ENCODE data around the gene PRX. TPM values are rescaled to one million over a fixed set of nuclear protein-coding genes. Genes with fewer than 3 reads are reported as not detected.

The PRX gene
- total and polyA plus RNA-seq, 2 donors from 2014 or later, result 4.5 to 12.6 TPM

DNA sequence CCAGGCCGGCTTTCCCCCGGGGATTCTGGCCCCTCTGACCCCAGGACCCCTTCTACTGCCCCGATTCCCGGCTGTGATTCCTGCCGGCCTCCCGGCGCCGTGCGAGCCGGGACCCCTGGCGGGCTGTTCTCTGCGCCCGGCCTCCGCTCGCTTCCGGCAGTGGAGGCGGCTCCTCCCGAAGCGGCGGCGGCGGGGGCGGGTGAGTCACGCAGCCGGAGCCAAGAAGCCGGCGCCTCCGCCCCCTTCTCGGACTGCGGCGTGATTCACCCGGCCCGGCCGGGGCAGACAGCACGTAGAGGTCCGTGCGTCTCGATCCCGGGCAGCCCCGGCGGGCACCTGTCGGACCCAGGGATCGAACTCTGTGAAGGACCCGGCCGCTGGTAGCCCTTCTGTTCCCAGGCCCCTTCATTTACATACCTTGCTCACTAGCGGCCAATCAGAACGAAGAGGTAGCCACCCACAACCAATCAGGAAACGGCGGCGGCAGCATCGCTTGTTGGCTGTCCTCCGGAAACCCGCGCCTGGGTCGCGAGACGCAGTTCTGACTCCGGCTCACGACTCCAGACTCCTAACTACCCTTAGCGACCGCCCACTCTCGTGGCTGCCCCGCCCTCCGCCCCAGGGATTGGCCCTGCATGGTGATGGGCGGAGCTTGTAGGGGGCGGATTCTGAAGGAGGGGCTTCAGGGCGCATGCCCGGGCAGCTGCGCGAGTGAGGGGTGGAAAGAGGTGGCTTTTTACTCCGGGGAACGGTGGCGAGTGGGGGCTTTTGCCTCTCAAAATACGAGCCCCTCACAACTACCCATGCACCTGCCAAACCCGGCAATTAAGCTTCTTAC, 12.5 kb upstream of the PRX start, which contains the start of gene SERTAD1:
Gene SERTAD1 (minus strand): TSS at position 543 of the 838 bp plus-strand sequence. CDS start 2,446 bp downstream, outside the sequence.
- Histone ChIP-seq H3K4me1 (ENCODE audit: control insufficient read depth in 2 of 3, insufficient read depth in 2 of 3, low read depth in 1 of 3, low read length in 3 of 3) (peaks cover 0 to 7% (median 3%) of the 10 kb centered on the region in 3 donors), H3K4me3 (ENCODE audit: low read length in 3 of 3) (peak within 1 kb of the TSS; percentile 83 to 99 (median 96)), H3K9ac (ENCODE audit: low read length in 3 of 3) (peak within 1 kb of the TSS; percentile 73 to 99 (median 81)), H3K27me3 (ENCODE audit: control insufficient read depth, insufficient read depth, low read length) (no peaks in the 10 kb centered on the region), H3K27ac (ENCODE audit: low read depth in 2 of 2, low read length in 2 of 2) (peak within 1 kb of the TSS; percentile 96 to 98), H3K36me3 (ENCODE audit: control insufficient read depth in 2 of 3, insufficient read depth in 3 of 3, low read length in 3 of 3) (peaks cover 0 to 18% (median 4%) of the 10 kb centered on the region in 3 donors), H3K9me3 (ENCODE audit: control insufficient read depth in 2 of 3, insufficient read depth in 1 of 3, low read length in 3 of 3) (no peaks in the 10 kb centered on the region)
- peak; percentile 50 for TF ChIP-seq CTCF (IDR thresholded peaks at IDR 0.05; ENCODE audit: borderline replicate concordance, extremely low read depth, insufficient read depth)
- intact Hi-C loops (cut with DNase I), result no loop called here
- FAIRE-seq (peak; percentile 98), DNase-seq (peak; percentile 100)

- H3K9ac ChIP-seq (ENCODE audit: low read length in 3 of 3), result peak overlapping the region; percentile 36 to 99 (median 52)
- no peaks in the 10 kb centered on the region for H3K27me3 ChIP-seq (ENCODE audit: control insufficient read depth, insufficient read depth, low read length)
- H3K4me1 ChIP-seq (ENCODE audit: control insufficient read depth in 2 of 3, insufficient read depth in 2 of 3, low read depth in 1 of 3, low read length in 3 of 3), result peaks cover 0 to 7% (median 3%) of the 10 kb centered on the region in 3 donors
- peaks cover 0 to 18% (median 4%) of the 10 kb centered on the region in 3 donors for H3K36me3 ChIP-seq (ENCODE audit: control insufficient read depth in 2 of 3, insufficient read depth in 3 of 3, low read length in 3 of 3)
- intact Hi-C loops (cut with DNase I), result no loop called here
- no peaks in the 10 kb centered on the region for H3K9me3 ChIP-seq (ENCODE audit: control insufficient read depth in 2 of 3, insufficient read depth in 1 of 3, low read length in 3 of 3)
- peak overlapping the region; percentile 96 to 98 for H3K27ac ChIP-seq (ENCODE audit: low read depth in 2 of 2, low read length in 2 of 2)
- FAIRE-seq (no peak), DNase-seq (peak in 2 of 5 donors; percentile 46 to 56)
- H3K4me3 ChIP-seq (ENCODE audit: low read length in 3 of 3), result peak overlapping the region; percentile 61 to 99 (median 79)
- no peak for TF ChIP-seq CTCF (IDR thresholded peaks at IDR 0.05; ENCODE audit: borderline replicate concordance, extremely low read depth, insufficient read depth)
Measured at GRCh38 chr19:40424637-40425449, 11.7 kb upstream of the PRX start.

DNA sequence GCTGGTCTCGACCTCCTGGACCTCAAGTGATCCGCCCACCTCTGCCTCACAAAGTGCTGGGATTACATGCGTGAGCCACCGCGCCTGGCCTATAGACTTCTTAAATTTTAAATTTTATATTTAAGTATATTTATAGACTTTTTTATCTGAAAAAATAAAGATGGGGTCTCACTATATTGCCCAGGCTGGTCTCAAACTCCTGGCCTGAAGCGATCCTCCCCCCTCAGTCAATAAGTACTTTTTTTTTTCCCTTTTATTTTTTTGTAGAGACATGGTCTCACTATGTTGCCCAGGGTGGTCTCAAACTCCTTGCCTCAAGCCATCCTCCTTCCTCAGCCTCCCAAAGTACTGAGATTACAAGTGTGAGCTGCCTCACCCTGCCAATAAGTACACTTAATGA, 10.8 kb upstream of the PRX start:
- H3K9ac ChIP-seq (ENCODE audit: low read length in 3 of 3), result no peak overlapping the region
- H3K4me1 ChIP-seq (ENCODE audit: control insufficient read depth in 2 of 3, insufficient read depth in 2 of 3, low read depth in 1 of 3, low read length in 3 of 3), result peaks cover 0 to 7% (median 3%) of the 10 kb centered on the region in 3 donors
- H3K4me3 ChIP-seq (ENCODE audit: low read length in 3 of 3), result peak overlapping the region in 1 of 3 donors; percentile 53
- H3K27me3 ChIP-seq (ENCODE audit: control insufficient read depth, insufficient read depth, low read length), result no peaks in the 10 kb centered on the region
- DNase-seq (no peak), FAIRE-seq (no peak)
- no peak overlapping the region for H3K27ac ChIP-seq (ENCODE audit: low read depth in 2 of 2, low read length in 2 of 2)
- no peaks in the 10 kb centered on the region for H3K9me3 ChIP-seq (ENCODE audit: control insufficient read depth in 2 of 3, insufficient read depth in 1 of 3, low read length in 3 of 3)
- no peak for TF ChIP-seq CTCF (IDR thresholded peaks at IDR 0.05; ENCODE audit: borderline replicate concordance, extremely low read depth, insufficient read depth)
- intact Hi-C loops (cut with DNase I), result no loop called here
- peaks cover 0 to 18% (median 4%) of the 10 kb centered on the region in 3 donors for H3K36me3 ChIP-seq (ENCODE audit: control insufficient read depth in 2 of 3, insufficient read depth in 3 of 3, low read length in 3 of 3)
